Left cardiac atrium (tissue), 4 donors: ENCODE data around the gene FAM20A. TPM values are rescaled to one million over a fixed set of nuclear protein-coding genes. Genes with fewer than 3 reads are reported as not detected.

Source experiments
- ATAC-seq, 2 donors: fragments of 200-7000 bp; cut with Tn5 transposase; one replicate each; pipeline ENCODE4 v1.9.1; 2020; ENCODE audit warnings: mild to moderate bottlenecking in 2 of 2, moderate library complexity in 2 of 2
- DNase-seq: peaks from one replicate; pipeline ENCODE4 v3.0.0-alpha.2; 2020
- intact Hi-C, 2 donors: fragments of 100-400 bp; cut with DNase I; formaldehyde crosslinking; loops; one replicate each; pipeline versions ENCODE4 v1.14.1 to v1.15.1; 2022 to 2023
- long read RNA-seq: library from polyadenylated mRNA; unstranded; transcript quantifications from one replicate; pipeline ENCODE4 v2.0.0, GENCODE V29; 2021
- total RNA-seq, 2 donors: library from RNA; stranded (reverse); fragmentation: NEBNext Ultra II Directional; extraction: Animal tissue kit (Norgen Biotek cat#: 25700); gene quantifications; one replicate each; pipeline ENCODE4 v1.2.1, GENCODE V29; 2021
- donor health status: DM: no; HTN: yes; CAD: no.
- donor health status: DM: no; HTN: yes; CAD: no; lungs with severe emphysema.
- donor health status: DM: yes; HTN: yes; CAD: no.
- donor health status: Dilated cardiomyopathy.

FAM20A gene
- total RNA-seq, result 1 to 10 TPM; 7.9 to 9.0 TPM
- long read RNA-seq, partial matches to known transcripts, result 0 of 4 reads
- long read RNA-seq, other reads (novel, unspliced or antisense), result 1 of 4 reads

- intact Hi-C loops, result no loop called here
- peak; percentile 53 to 65 for ATAC-seq
- DNase-seq, result peak; percentile 65
These were observed at the start of gene FAM20A for GRCh38 chr17:68600931-68601564. TSS of gene FAM20A (minus strand) at chr17:68601367. CDS start at chr17:68600666, 701 bp downstream.

- DNase-seq (no peak), ATAC-seq (no peak)
- intact Hi-C loops, result no loop called here
These were observed 48.2 kb upstream of the FAM20A start for GRCh38 chr17:68649324-68649723.

GRCh38 chr17:68646626-68647526, 45.7 kb upstream of the FAM20A start:
- intact Hi-C loops, result no loop called here
- ATAC-seq, result no peak
- no peak for DNase-seq

GRCh38 chr17:68642118-68642412, 40.9 kb upstream of the FAM20A start:
- intact Hi-C loops, result no loop called here
- ATAC-seq (no peak), DNase-seq (no peak)

- DNase-seq (no peak), ATAC-seq (no peak)
- intact Hi-C loops, result no loop called here
These were observed 40.3 kb upstream of the FAM20A start for GRCh38 chr17:68641276-68642117.

GRCh38 chr17:68640242-68640989, 39.2 kb upstream of the FAM20A start:
- DNase-seq, result no peak
- no peak for ATAC-seq
- intact Hi-C loops, result no loop called here

GRCh38 chr17:68634345-68634876, 33.2 kb upstream of the FAM20A start:
- intact Hi-C loops, result no loop called here
- ATAC-seq (no peak), DNase-seq (no peak)

GRCh38 chr17:68628576-68628957, 27.4 kb upstream of the FAM20A start:
- DNase-seq, result no peak
- intact Hi-C loops, result no loop called here
- no peak for ATAC-seq

GRCh38 chr17:68627956-68628575, 26.9 kb upstream of the FAM20A start:
- ATAC-seq, result peak; percentile 59 to 95
- intact Hi-C loops, result no loop called here
- no peak for DNase-seq

- intact Hi-C loops, result no loop called here
- DNase-seq (no peak), ATAC-seq (no peak)
These were observed 23.2 kb upstream of the FAM20A start for GRCh38 chr17:68624381-68624780.

- ATAC-seq (no peak), DNase-seq (no peak)
- intact Hi-C loops, result no loop called here
These were observed 22.6 kb upstream of the FAM20A start for GRCh38 chr17:68623811-68624210.

- ATAC-seq, result no peak
- intact Hi-C loops, result no loop called here
- no peak for DNase-seq
These were observed 21.3 kb upstream of the FAM20A start for GRCh38 chr17:68622423-68622822.

- ATAC-seq, result no peak
- intact Hi-C loops, result no loop called here
- DNase-seq, result no peak
These were observed 19.9 kb upstream of the FAM20A start for GRCh38 chr17:68621065-68621464.

GRCh38 chr17:68616334-68616733, 15.2 kb upstream of the FAM20A start:
- intact Hi-C loops, result loop anchor here in 1 of 2 donors (10.0 kb wide), 2 partner anchors 82 to 138 kb away; no protein-coding TSS in a partner anchor
- ATAC-seq (no peak), DNase-seq (no peak)

GRCh38 chr17:68614718-68615117, 13.6 kb upstream of the FAM20A start:
- intact Hi-C loops, result loop anchor here in 1 of 2 donors (10.0 kb wide), 2 partner anchors 80 to 140 kb away; no protein-coding TSS in a partner anchor
- ATAC-seq (no peak), DNase-seq (no peak)

GRCh38 chr17:68613739-68614298, 12.7 kb upstream of the FAM20A start:
- peak; percentile 41 to 67 for ATAC-seq
- peak; percentile 29 for DNase-seq
- intact Hi-C loops, result loop anchor here in 1 of 2 donors (10.0 kb wide), 2 partner anchors 79 to 141 kb away; no protein-coding TSS in a partner anchor

- ATAC-seq (no peak), DNase-seq (no peak)
- intact Hi-C loops, result loop anchor here in 1 of 2 donors (10.0 kb wide), 2 partner anchors 78 to 142 kb away; no protein-coding TSS in a partner anchor
These were observed 11.7 kb upstream of the FAM20A start for GRCh38 chr17:68612923-68613292.
